Measurements from ENCODE around the gene BMPR1B. TPM values are rescaled to one million over a fixed set of nuclear protein-coding genes. Genes with fewer than 3 reads are reported as not detected.

The BMPR1B gene
- total RNA-seq, 1 donor from 2014 or later = not detected

- CTCF ChIA-PET = no interaction called here
- no peak overlapping the region for H3K27ac Mint-ChIP-seq
Measured at GRCh38 chr4:95151255-95151654, 393.5 kb downstream of the BMPR1B start.

GRCh38 chr4:95153182-95153581 lies 395.4 kb downstream of the BMPR1B start:
- Mint-ChIP-seq H3K27ac (no peak overlapping the region), H3K36me3 (ENCODE audit: low read depth) (no peaks in the 10 kb centered on the region), H3K4me3 (no peak overlapping the region), H3K9me3 (no peaks in the 10 kb centered on the region), H3K4me1 (peaks cover 3% of the 10 kb centered on the region), H3K27me3 (no peaks in the 10 kb centered on the region)
- ChIA-PET POLR2A (no interaction called here), CTCF (no interaction called here)
- no peak for ATAC-seq (ENCODE audit: low read depth)
- no peak for TF ChIP-seq CTCF (IDR thresholded peaks at IDR 0.05)
- intact Hi-C loops (cut with micrococcal nuclease) = no loop called here
- DNase-seq = no peak

More at GRCh38 chr4:95151255-95151654, 393.5 kb downstream of the BMPR1B start:
- DNase-seq (no peak), ATAC-seq (ENCODE audit: low read depth) (no peak)
- no peak for TF ChIP-seq CTCF (IDR thresholded peaks at IDR 0.05)
- peaks cover 3% of the 10 kb centered on the region for H3K4me1 Mint-ChIP-seq
- intact Hi-C loops (cut with micrococcal nuclease) = no loop called here
- H3K4me3 Mint-ChIP-seq = no peak overlapping the region
- POLR2A ChIA-PET = no interaction called here
- H3K36me3 Mint-ChIP-seq (ENCODE audit: low read depth) = no peaks in the 10 kb centered on the region
- H3K9me3 Mint-ChIP-seq = no peaks in the 10 kb centered on the region
- H3K27me3 Mint-ChIP-seq = no peaks in the 10 kb centered on the region

GRCh38 chr4:95155759-95156451 lies 398.1 kb downstream of the BMPR1B start:
- no peaks in the 10 kb centered on the region for H3K36me3 Mint-ChIP-seq (ENCODE audit: low read depth)
- intact Hi-C loops (cut with micrococcal nuclease) = no loop called here
- no peaks in the 10 kb centered on the region for H3K9me3 Mint-ChIP-seq
- H3K27me3 Mint-ChIP-seq = no peaks in the 10 kb centered on the region
- DNase-seq (no peak), ATAC-seq (ENCODE audit: low read depth) (no peak)
- POLR2A ChIA-PET = no interaction called here
- peaks cover 3% of the 10 kb centered on the region for H3K4me1 Mint-ChIP-seq
- H3K4me3 Mint-ChIP-seq = no peak overlapping the region
- CTCF ChIA-PET = no interaction called here
- no peak for TF ChIP-seq CTCF (IDR thresholded peaks at IDR 0.05)
- H3K27ac Mint-ChIP-seq = no peak overlapping the region

GRCh38 chr4:95156452-95156765 lies 398.7 kb downstream of the BMPR1B start:
- intact Hi-C loops (cut with micrococcal nuclease) = no loop called here
- Mint-ChIP-seq H3K36me3 (ENCODE audit: low read depth) (no peaks in the 10 kb centered on the region), H3K27me3 (no peaks in the 10 kb centered on the region), H3K4me3 (no peak overlapping the region), H3K27ac (no peak overlapping the region), H3K4me1 (peaks cover 3% of the 10 kb centered on the region), H3K9me3 (no peaks in the 10 kb centered on the region)
- DNase-seq (no peak), ATAC-seq (ENCODE audit: low read depth) (no peak)
- POLR2A ChIA-PET = no interaction called here
- CTCF ChIA-PET = no interaction called here
- no peak for TF ChIP-seq CTCF (IDR thresholded peaks at IDR 0.05)

- DNase-seq = no peak
- peaks cover 3% of the 10 kb centered on the region for H3K4me1 Mint-ChIP-seq
- H3K36me3 Mint-ChIP-seq (ENCODE audit: low read depth) = no peaks in the 10 kb centered on the region
- no peak overlapping the region for H3K27ac Mint-ChIP-seq
- no peaks in the 10 kb centered on the region for H3K9me3 Mint-ChIP-seq
- no peak for TF ChIP-seq CTCF (IDR thresholded peaks at IDR 0.05)
- no peaks in the 10 kb centered on the region for H3K27me3 Mint-ChIP-seq
- H3K4me3 Mint-ChIP-seq = no peak overlapping the region
- ATAC-seq (ENCODE audit: low read depth) = no peak
- ChIA-PET POLR2A (no interaction called here), CTCF (no interaction called here)
- intact Hi-C loops (cut with micrococcal nuclease) = no loop called here
Measured at GRCh38 chr4:95157596-95157995, 399.8 kb downstream of the BMPR1B start.
